HG03097 (cell line): ENCODE data around the gene RPL35.
"Not testable (repeated sequence)": the region's sequence is repeated elsewhere in the genome, so short reads cannot be mapped to it uniquely, and the experiment has no call there.

Experiments
- ATAC-seq: cut with Tn5 transposase; IDR thresholded peaks from one replicate; pipeline ENCODE4 v1.9.1; 2021; ENCODE audit not compliant: unreplicated experiment, low FRiP score

Gene RPL35

GRCh38 chr9:124853605-124854143 lies 8.1 kb downstream of the RPL35 start:
- ATAC-seq, result no peak

GRCh38 chr9:124852829-124853531 lies 8.8 kb downstream of the RPL35 start, which contains the start of gene WDR38:
WDR38 (plus strand) TSS chr9:124853460; CDS start chr9:124853532, 72 bp downstream.
- ATAC-seq, result peak; percentile 60

- ATAC-seq, result no peak
Observed at GRCh38 chr9:124852121-124852828, 9.5 kb downstream of the RPL35 start.

GRCh38 chr9:124849801-124850200 lies 12.0 kb downstream of the RPL35 start:
- no peak for ATAC-seq

- ATAC-seq, result no peak
Observed at GRCh38 chr9:124846969-124847368, 14.8 kb downstream of the RPL35 start.

- ATAC-seq, result not testable (repeated sequence)
Observed at GRCh38 chr9:124846467-124846866, 15.3 kb downstream of the RPL35 start.

- no peak for ATAC-seq
Observed at GRCh38 chr9:124844291-124844690, 17.5 kb downstream of the RPL35 start.

- ATAC-seq, result no peak
Observed at GRCh38 chr9:124843456-124844034, 18.2 kb downstream of the RPL35 start.

GRCh38 chr9:124841075-124841821 lies 20.5 kb downstream of the RPL35 start:
- ATAC-seq, result no peak

- no peak for ATAC-seq
Observed at GRCh38 chr9:124840300-124840833, 21.4 kb downstream of the RPL35 start.

GRCh38 chr9:124839612-124840299 lies 22.0 kb downstream of the RPL35 start:
- no peak for ATAC-seq

GRCh38 chr9:124838567-124839275 lies 23.0 kb downstream of the RPL35 start:
- ATAC-seq, result not testable (repeated sequence)

GRCh38 chr9:124838132-124838531 lies 23.6 kb downstream of the RPL35 start:
- not testable (repeated sequence) for ATAC-seq

- ATAC-seq, result no peak
Observed at GRCh38 chr9:124835026-124835557, 26.7 kb downstream of the RPL35 start.

GRCh38 chr9:124834591-124834990 lies 27.2 kb downstream of the RPL35 start:
- ATAC-seq, result no peak

- ATAC-seq, result no peak
Observed at GRCh38 chr9:124831642-124832364, 30.0 kb downstream of the RPL35 start.

GRCh38 chr9:124830593-124830992 lies 31.2 kb downstream of the RPL35 start:
- no peak for ATAC-seq

- no peak for ATAC-seq
Observed at GRCh38 chr9:124829334-124829669, 32.5 kb downstream of the RPL35 start.
